ENCODE data around the gene TTF1. TPM values are rescaled to one million over a fixed set of nuclear protein-coding genes. Genes with fewer than 3 reads are reported as not detected.

TTF1 gene
- total RNA-seq, 1 experiment from 2014 or later = 26.9 TPM

GRCh38 chr9:132434881-132435280, 28.2 kb upstream of the TTF1 start:
- no peaks in the 10 kb centered on the region for H3K27me3 ChIP-seq (ENCODE audit: insufficient read depth, low read length)
- no peak for DNase-seq
- no CpG with 5 or more reads among the region's 10 CpGs for WGBS (ENCODE audit: extremely low coverage, insufficient read length, low lambda C conversion rate)
- H3K56ac ChIP-seq (ENCODE audit: insufficient read length, low read depth, low read length) = no peak overlapping the region
- H4K91ac ChIP-seq (ENCODE audit: insufficient read length, low read depth, low read length) = no peak overlapping the region
- no peaks in the 10 kb centered on the region for H3K23me2 ChIP-seq (ENCODE audit: insufficient read length, low read depth, low read length, poor library complexity, severe bottlenecking)
- H3K18ac ChIP-seq (ENCODE audit: insufficient read length, low read depth, low read length) = no peak overlapping the region
- no peak overlapping the region for H2BK5ac ChIP-seq (ENCODE audit: insufficient read length, low read length)
- peaks cover 10% of the 10 kb centered on the region for H3K27me3 Mint-ChIP-seq (ENCODE audit: low read depth)
- no peaks in the 10 kb centered on the region for H3K36me3 Mint-ChIP-seq (ENCODE audit: insufficient read depth in 1 of 3, low read depth in 3 of 3)
- H3K79me1 ChIP-seq (ENCODE audit: insufficient read depth, low read depth, low read length, poor library complexity, severe bottlenecking) = no peaks in the 10 kb centered on the region
- H4K20me1 ChIP-seq (ENCODE audit: control insufficient read depth, insufficient read depth, insufficient read length) = no peaks in the 10 kb centered on the region
- peaks cover 17 to 24% of the 10 kb centered on the region in 2 experiments for H3K4me1 Mint-ChIP-seq
- TF ChIP-seq CTCF (conservative IDR thresholded peaks at IDR 0.05) = no peak
- H4K8ac ChIP-seq (replicated peaks; ENCODE audit: insufficient read length, low read depth, low read length) = no peak overlapping the region
- no peak overlapping the region for H2BK120ac ChIP-seq (ENCODE audit: low read depth, low read length, poor library complexity, severe bottlenecking)
- H3K27ac ChIP-seq (ENCODE audit: insufficient read length, low read depth, low read length) = no peak overlapping the region
- no peak overlapping the region for H4K5ac ChIP-seq (ENCODE audit: insufficient read length, low read depth, low read length)
- H3K4me1 ChIP-seq (ENCODE audit: insufficient read depth, low read length) = no peaks in the 10 kb centered on the region
- H3K4me2 ChIP-seq (ENCODE audit: insufficient read depth, insufficient read length, low read length) = no peak overlapping the region
- H3K9ac ChIP-seq (ENCODE audit: extremely low read depth, insufficient read length, low read length) = no peak overlapping the region
- no peak overlapping the region; a peak in 1 of 5 replicates for H3K4me3 Mint-ChIP-seq
- H3T11ph ChIP-seq (ENCODE audit: low read length) = no peak overlapping the region
- no peak overlapping the region for H2BK15ac ChIP-seq (ENCODE audit: low read depth, low read length)
- H3K23ac ChIP-seq (ENCODE audit: insufficient read length, low read depth, low read length) = no peak overlapping the region
- no peak overlapping the region for H2BK20ac ChIP-seq (ENCODE audit: low read depth, low read length, poor library complexity, severe bottlenecking)
- H2AK5ac ChIP-seq (ENCODE audit: insufficient read length, low read length) = no peak overlapping the region
- no peaks in the 10 kb centered on the region for H3K9me3 ChIP-seq (ENCODE audit: control insufficient read depth, low read depth, low read length)
- peak overlapping the region in 1 of 3 experiments; percentile 29; a peak in 1 of 7 replicates for H3K27ac Mint-ChIP-seq
- H3K9me3 Mint-ChIP-seq = no peaks in the 10 kb centered on the region; a peak in 1 of 5 replicates
- H3K14ac ChIP-seq (ENCODE audit: insufficient read depth, low read length) = no peak overlapping the region
- H2BK12ac ChIP-seq (ENCODE audit: insufficient read length, low read depth, low read length) = no peak overlapping the region
- no peak overlapping the region for H3K4ac ChIP-seq (ENCODE audit: low read depth, low read length)
- no peaks in the 10 kb centered on the region for H3K79me2 ChIP-seq (ENCODE audit: insufficient read depth, low read length)
- H2AFZ ChIP-seq (ENCODE audit: low read length) = no peak overlapping the region
